ENCODE measurements around the gene TIMM17B.

Gene TIMM17B

GRCh38 chrX:48938721-48939425 is 41.3 kb upstream of the TIMM17B start:
- Histone ChIP-seq H3K4me3 (ENCODE audit: low read depth, low read length) (no peak overlapping the region), H3K27me3 (no peaks in the 10 kb centered on the region), H3K36me3 (no peaks in the 10 kb centered on the region; the same call in none of the 2 replicates), H3K4me1 (no peaks in the 10 kb centered on the region), H3K9me3 (no peaks in the 10 kb centered on the region)
- TF ChIP-seq CTCF (IDR thresholded peaks at IDR 0.05; ENCODE audit: low read depth, low read length) = no peak
- no peak for DNase-seq

- Histone ChIP-seq H3K9me3 (no peaks in the 10 kb centered on the region), H3K4me3 (ENCODE audit: low read depth, low read length) (no peak overlapping the region), H3K36me3 (no peaks in the 10 kb centered on the region; the same call in none of the 2 replicates), H3K27me3 (no peaks in the 10 kb centered on the region), H3K4me1 (no peaks in the 10 kb centered on the region)
- TF ChIP-seq CTCF (IDR thresholded peaks at IDR 0.05; ENCODE audit: low read depth, low read length) = 0 out of 2 replicates have a peak, but pooled peaks have one; percentile 10
- DNase-seq = no peak
Measured at GRCh38 chrX:48937054-48937907, 39.7 kb upstream of the TIMM17B start.

GRCh38 chrX:48936429-48937053 is 39.0 kb upstream of the TIMM17B start:
- Histone ChIP-seq H3K9me3 (no peaks in the 10 kb centered on the region), H3K4me3 (ENCODE audit: low read depth, low read length) (no peak overlapping the region), H3K4me1 (no peaks in the 10 kb centered on the region), H3K36me3 (no peaks in the 10 kb centered on the region; the same call in 1 of the 2 replicates), H3K27me3 (no peaks in the 10 kb centered on the region)
- no peak for TF ChIP-seq CTCF (IDR thresholded peaks at IDR 0.05; ENCODE audit: low read depth, low read length)
- DNase-seq = no peak

GRCh38 chrX:48935301-48935670 is 37.7 kb upstream of the TIMM17B start:
- Histone ChIP-seq H3K36me3 (no peaks in the 10 kb centered on the region; the same call in 1 of the 2 replicates), H3K4me3 (ENCODE audit: low read depth, low read length) (no peak overlapping the region), H3K27me3 (no peaks in the 10 kb centered on the region), H3K4me1 (no peaks in the 10 kb centered on the region), H3K9me3 (no peaks in the 10 kb centered on the region)
- no peak for DNase-seq
- no peak for TF ChIP-seq CTCF (IDR thresholded peaks at IDR 0.05; ENCODE audit: low read depth, low read length)

GRCh38 chrX:48934581-48935300 is 37.2 kb upstream of the TIMM17B start:
- no peak overlapping the region for H3K4me3 ChIP-seq (ENCODE audit: low read depth, low read length)
- DNase-seq = no peak

More at GRCh38 chrX:48934581-48935300, 37.2 kb upstream of the TIMM17B start:
- Histone ChIP-seq H3K36me3 (no peaks in the 10 kb centered on the region; the same call in 1 of the 2 replicates), H3K27me3 (no peaks in the 10 kb centered on the region), H3K9me3 (no peaks in the 10 kb centered on the region), H3K4me1 (no peaks in the 10 kb centered on the region)
- no peak for TF ChIP-seq CTCF (IDR thresholded peaks at IDR 0.05; ENCODE audit: low read depth, low read length)

All from BE2C (cell line).